GM12891 (cell line): ENCODE results near the gene TLR10.
"Not testable (repeated sequence)": the region's sequence is repeated elsewhere in the genome, so short reads cannot be mapped to it uniquely, and the experiment has no call there.

Source experiments
- DNase-seq: peaks from one replicate; pipeline ENCODE4 v3.0.0; 2011; ENCODE audit warnings: low spot score; ENCODE audit not compliant: insufficient read length
- FAIRE-seq: peaks from 2 replicates; lab custom pipeline; 2011; peaks lifted over from hg19 to GRCh38; lab: Jason Lieb, UNC
- PAX5 ChIP-seq: IDR thresholded peaks from 2 replicates; pipeline ENCODE4 v1.6.1; 2011; ENCODE audit warnings: low read length, moderate library complexity, mild to moderate bottlenecking; ENCODE audit not compliant: insufficient read depth, severe bottlenecking
- POLR2A ChIP-seq: IDR thresholded peaks from 2 replicates; pipeline ENCODE4 v1.6.1; 2011; ENCODE audit warnings: low read depth, low read length, control low read depth
- POLR2AphosphoS5 ChIP-seq: IDR thresholded peaks from 2 replicates; pipeline ENCODE4 v1.6.1; 2011; ENCODE audit warnings: low read depth, low read length, control low read depth
- POU2F2 ChIP-seq: IDR thresholded peaks from 2 replicates; pipeline ENCODE4 v1.6.1; 2011; ENCODE audit warnings: low read depth, mild to moderate bottlenecking, control low read depth, low read length, moderate library complexity
- SPI1 ChIP-seq: IDR thresholded peaks from 2 replicates; pipeline ENCODE4 v1.6.1; 2011; ENCODE audit warnings: low read depth, low read length, control low read depth
- TAF1 ChIP-seq: IDR thresholded peaks from 2 replicates; pipeline ENCODE4 v1.6.1; 2011; ENCODE audit warnings: low read depth, low read length, control low read depth

TLR10 gene

GRCh38 chr4:38815885-38816782 lies 33.3 kb upstream of the TLR10 start:
- no peak for DNase-seq
- peak; percentile 60 for FAIRE-seq
- TF ChIP-seq SPI1 = 0 out of 2 replicates have a peak, but pooled peaks have one; percentile 18
- peak; percentile 79; the same call in 1 of the 2 replicates for TF ChIP-seq POLR2AphosphoS5
- no peak for TF ChIP-seq POU2F2
- TF ChIP-seq PAX5 = no peak
- TF ChIP-seq POLR2A = peak; percentile 88
- peak; percentile 73; the same call in 1 of the 2 replicates for TF ChIP-seq TAF1

DNA sequence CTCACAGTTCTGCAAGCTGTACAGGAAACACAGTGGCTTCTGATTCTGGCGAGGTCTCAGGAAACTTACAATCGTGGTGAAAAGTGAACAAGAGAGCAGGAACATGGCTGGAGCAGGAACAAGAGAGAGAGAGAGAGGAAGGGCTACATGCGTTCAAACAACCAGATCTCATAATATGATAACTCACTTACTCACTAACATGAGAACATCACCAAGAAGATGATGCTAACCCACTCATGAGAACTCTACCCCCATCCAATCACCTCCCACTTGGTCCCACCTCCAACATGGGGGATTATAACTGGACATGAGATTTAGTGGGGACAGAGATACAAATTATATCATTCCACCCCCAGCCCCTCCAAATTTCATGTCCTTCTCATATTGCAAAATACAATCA lies 31.6 kb upstream of the TLR10 start:
- TF ChIP-seq POLR2A (no peak; the same call in 1 of the 2 replicates), POLR2AphosphoS5 (no peak), SPI1 (no peak), POU2F2 (no peak), PAX5 (no peak), TAF1 (no peak)
- DNase-seq (no peak), FAIRE-seq (peak; percentile 54)

DNA sequence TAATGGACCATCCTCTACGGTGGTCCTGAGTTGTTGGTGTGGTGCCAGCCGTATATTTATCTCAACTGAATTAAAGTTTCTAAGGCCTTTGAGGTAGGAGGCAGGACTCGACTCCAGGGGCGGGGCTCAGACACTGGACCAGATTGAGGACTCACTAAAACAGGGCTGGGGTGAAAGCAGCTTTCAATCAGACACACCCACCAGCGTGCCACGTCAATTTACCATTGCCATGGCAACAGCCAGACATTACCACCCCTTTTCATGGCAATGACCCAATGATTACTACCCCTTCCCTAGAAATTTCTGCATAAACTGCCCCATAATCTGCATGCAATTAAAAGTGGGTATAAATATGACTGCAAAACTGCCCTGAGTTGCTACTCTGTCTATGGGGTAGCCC lies 28.5 kb upstream of the TLR10 start:
- no peak for DNase-seq
- TF ChIP-seq SPI1 (no peak), POLR2AphosphoS5 (no peak), POU2F2 (no peak), TAF1 (no peak), POLR2A (no peak), PAX5 (no peak)
- no peak for FAIRE-seq

DNA sequence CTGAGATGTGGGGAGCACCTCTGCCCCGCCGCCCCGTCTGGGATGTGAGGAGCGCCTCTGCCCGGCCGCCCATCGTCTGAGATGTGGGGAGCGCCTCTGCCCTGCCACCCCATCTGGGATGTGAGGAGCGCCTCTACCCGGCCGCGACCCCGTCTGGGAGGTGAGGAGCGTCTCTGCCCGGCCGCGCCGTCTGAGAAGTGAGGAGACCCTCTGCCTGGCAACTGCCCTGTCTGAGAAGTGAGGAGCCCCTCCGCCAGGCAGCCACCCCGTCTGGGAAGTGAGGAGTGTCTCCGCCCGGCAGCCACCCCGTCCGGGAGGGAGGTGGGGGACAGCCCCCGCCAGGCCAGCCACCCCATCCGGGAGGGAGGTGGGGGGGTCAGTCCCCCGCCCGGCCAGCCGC lies 24.7 kb upstream of the TLR10 start:
- not testable (repeated sequence) for FAIRE-seq

GRCh38 chr4:38806251-38806650 lies 23.5 kb upstream of the TLR10 start:
- not testable (repeated sequence) for FAIRE-seq, DNase-seq

More for the DNA sequence above, 24.7 kb upstream of the TLR10 start:
- DNase-seq = not testable (repeated sequence)

DNA sequence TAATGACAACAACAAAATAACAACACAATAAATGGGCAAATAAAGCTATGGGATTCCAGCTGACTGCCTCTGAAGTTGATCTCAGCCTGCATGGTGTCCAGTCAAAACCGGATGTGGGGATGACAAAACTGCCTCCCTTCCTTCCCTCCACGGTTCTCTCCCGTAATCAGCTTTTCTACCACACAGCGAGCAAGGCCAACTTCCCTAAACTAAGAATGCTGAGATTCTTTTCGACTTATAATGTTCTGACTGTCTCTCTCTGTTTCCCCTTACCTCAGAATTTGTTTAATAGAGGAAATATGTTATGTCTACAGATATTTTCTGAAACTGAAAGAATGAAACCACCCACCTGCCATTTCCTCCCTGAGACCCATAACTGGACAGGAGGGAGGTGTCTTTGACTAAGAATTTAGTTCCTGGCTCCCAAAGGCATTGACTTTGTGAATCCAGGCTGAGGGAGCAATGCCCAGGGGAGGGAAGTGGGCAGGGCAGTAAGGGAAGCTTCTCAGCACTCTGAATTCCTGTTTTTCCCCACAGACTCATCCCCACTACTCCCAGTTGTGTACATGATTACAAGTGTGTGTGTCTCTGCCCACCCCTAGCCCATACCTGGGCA lies 22.8 kb upstream of the TLR10 start:
- TF ChIP-seq POU2F2 = 0 out of 2 replicates have a peak, but pooled peaks have one; percentile 9
- peak; percentile 56; the same call in 1 of the 2 replicates for TF ChIP-seq SPI1
- TF ChIP-seq PAX5 = peak; percentile 5
- peak; percentile 65 for TF ChIP-seq POLR2A
- TF ChIP-seq TAF1 = peak; percentile 57
- TF ChIP-seq POLR2AphosphoS5 = peak; percentile 78
- FAIRE-seq (peak; percentile 96), DNase-seq (peak; percentile 39)

- FAIRE-seq (no peak), DNase-seq (no peak)
- no peak for TF ChIP-seq PAX5
- TF ChIP-seq POLR2A = 0 out of 2 replicates have a peak, but pooled peaks have one; percentile 6
Observed at GRCh38 chr4:38804654-38805295, 22.0 kb upstream of the TLR10 start, which contains the start of gene TLR1. TSS of gene TLR1 (minus strand) at chr4:38804791. CDS start at chr4:38798831, 5,960 bp downstream.

- FAIRE-seq (peak; percentile 85), DNase-seq (no peak)
- TF ChIP-seq POLR2A (peak; percentile 51), POU2F2 (peak; percentile 58), TAF1 (no peak), PAX5 (no peak), POLR2AphosphoS5 (0 out of 2 replicates have a peak, but pooled peaks have one; percentile 53), SPI1 (0 out of 2 replicates have a peak, but pooled peaks have one; percentile 14)
Observed at GRCh38 chr4:38803833-38804653, 21.3 kb upstream of the TLR10 start.
